Loucy (cell line): ENCODE results near the gene PIP5K1C.

Experiments
- EZH2phosphoT487 ChIP-seq: fragments of 200-600 bp; IDR thresholded peaks from 2 replicates; pipeline ENCODE4 v1.6.1; 2018; ENCODE audit warnings: antibody characterized with exemption, mild to moderate bottlenecking, moderate library complexity, borderline replicate concordance
- TF ChIP-seq, protein P1 (sequence below): fragments of 200-600 bp; sonication (generic); conservative IDR thresholded peaks from 2 replicates; pipeline ENCODE4 v1.5.1; 2014; ENCODE audit warnings: mild to moderate bottlenecking, antibody characterized with exemption, low read length

- TF ChIP-seq, protein P1, sequence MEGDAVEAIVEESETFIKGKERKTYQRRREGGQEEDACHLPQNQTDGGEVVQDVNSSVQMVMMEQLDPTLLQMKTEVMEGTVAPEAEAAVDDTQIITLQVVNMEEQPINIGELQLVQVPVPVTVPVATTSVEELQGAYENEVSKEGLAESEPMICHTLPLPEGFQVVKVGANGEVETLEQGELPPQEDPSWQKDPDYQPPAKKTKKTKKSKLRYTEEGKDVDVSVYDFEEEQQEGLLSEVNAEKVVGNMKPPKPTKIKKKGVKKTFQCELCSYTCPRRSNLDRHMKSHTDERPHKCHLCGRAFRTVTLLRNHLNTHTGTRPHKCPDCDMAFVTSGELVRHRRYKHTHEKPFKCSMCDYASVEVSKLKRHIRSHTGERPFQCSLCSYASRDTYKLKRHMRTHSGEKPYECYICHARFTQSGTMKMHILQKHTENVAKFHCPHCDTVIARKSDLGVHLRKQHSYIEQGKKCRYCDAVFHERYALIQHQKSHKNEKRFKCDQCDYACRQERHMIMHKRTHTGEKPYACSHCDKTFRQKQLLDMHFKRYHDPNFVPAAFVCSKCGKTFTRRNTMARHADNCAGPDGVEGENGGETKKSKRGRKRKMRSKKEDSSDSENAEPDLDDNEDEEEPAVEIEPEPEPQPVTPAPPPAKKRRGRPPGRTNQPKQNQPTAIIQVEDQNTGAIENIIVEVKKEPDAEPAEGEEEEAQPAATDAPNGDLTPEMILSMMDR = no peak
- no peak for TF ChIP-seq EZH2phosphoT487
These were observed 31.8 kb upstream of the PIP5K1C start for GRCh38 chr19:3732108-3732507.
